HepG2 (cell line): ENCODE measurements around the gene RAPGEF6. TPM values are rescaled to one million over a fixed set of nuclear protein-coding genes. Genes with fewer than 3 reads are reported as not detected.
A peak's percentile ranks its signal among the peaks of the same experiment; 100 is the strongest.

Experiments
- ATAC-seq: fragments of 200-7000 bp; cut with Tn5 transposase; 3 replicates; pipeline ENCODE4 v1.9.1; 2020; ENCODE audit warnings: mild to moderate bottlenecking, moderate library complexity
- BruUV-seq: library from RNA; stranded (reverse); fragments of 400-500 nt; replicated peaks from 2 replicates; lab custom pipeline; 2021; lab: Mats Ljungman, UMichigan
- CTCF ChIA-PET: fragments of 300-600 bp; formaldehyde crosslinking; extraction: SDS; loops from one replicate; lab custom pipeline; 2021; ENCODE audit warnings: low total read pairs, inconsistent platforms, low intra/inter-chr PET ratio; lab: Yijun Ruan, JAX
- POLR2A ChIA-PET: fragments of 350-600 bp; sonication (Branson Sonifier 250); formaldehyde crosslinking; loops from one replicate; lab custom pipeline; 2020; ENCODE audit warnings: antibody characterized with exemption, inconsistent platforms; lab: Yijun Ruan, JAX
- DNase-seq: peaks from one replicate; pipeline ENCODE4 v3.0.0-alpha.2; 2015; ENCODE audit warnings: low spot score
- FAIRE-seq: peaks from 3 replicates; lab custom pipeline; 2011; peaks lifted over from hg19 to GRCh38; lab: Jason Lieb, UNC
- H2AFZ ChIP-seq: one replicate; pipeline ENCODE4 v1.6.1; 2011; ENCODE audit warnings: low read length, inconsistent platforms
- H3K27ac ChIP-seq: fragments of 300-600 bp; 3 replicates; pipeline ENCODE4 v1.8.0; 2011; ENCODE audit warnings: mixed run types, mild to moderate bottlenecking, mixed read lengths, low read length, inconsistent platforms; ENCODE audit not compliant: insufficient read depth; ENCODE audit errors: extremely low read length
- H3K27me3 ChIP-seq, 2 experiments: fragments of 200-600 bp in 1 of 2; 2 replicates in 1 of 2; 3 replicates in 1 of 2; pipeline versions ENCODE4 v1.6.0 to v1.8.0; 2011; ENCODE audit warnings: low read length in 2 of 2, mild to moderate bottlenecking in 2 of 2, moderate library complexity in 2 of 2, inconsistent platforms in 1 of 2; ENCODE audit not compliant: insufficient read depth in 2 of 2, control insufficient read depth in 1 of 2
- H3K36me3 ChIP-seq, 2 experiments: fragments of 200-600 bp in 1 of 2; replicated peaks in 1 of 2; 2 replicates in 1 of 2; 3 replicates in 1 of 2; pipeline versions ENCODE4 v1.5.1 to v1.8.0; 2011; ENCODE audit warnings: low read length in 2 of 2, inconsistent platforms in 1 of 2; ENCODE audit not compliant: insufficient read depth in 2 of 2, control insufficient read depth in 1 of 2
- H3K4me1 ChIP-seq: 2 replicates; pipeline ENCODE4 v1.5.1; 2012; ENCODE audit warnings: low read length, inconsistent platforms; ENCODE audit not compliant: insufficient read depth
- H3K4me2 ChIP-seq: 2 replicates; pipeline ENCODE4 v1.6.0; 2011; ENCODE audit warnings: low read depth, low read length, inconsistent platforms
- H3K4me3 ChIP-seq, 3 experiments: fragments of 200-600 bp in 1 of 3; sonication (generic), shearing (Covaris generic) in 1 of 3; replicated peaks in 1 of 3; 2 replicates each; pipeline ENCODE4 v1.5.1; 2011 to 2016; ENCODE audit warnings: low read length in 3 of 3, inconsistent platforms in 2 of 3, low read depth in 2 of 3, mild to moderate bottlenecking in 2 of 3, control low read depth in 1 of 3, mixed read lengths in 1 of 3; ENCODE audit not compliant: insufficient read depth in 1 of 3
- H3K79me2 ChIP-seq: one replicate; pipeline ENCODE4 v1.6.1; 2011; ENCODE audit warnings: low read length, inconsistent platforms; ENCODE audit not compliant: insufficient read depth
- H3K9ac ChIP-seq: 2 replicates; pipeline ENCODE4 v1.6.0; 2011; ENCODE audit warnings: mild to moderate bottlenecking, low read depth, low read length, inconsistent platforms; ENCODE audit not compliant: insufficient read depth
- H3K9me3 ChIP-seq: 2 replicates; pipeline ENCODE4 v1.5.1; 2012; ENCODE audit warnings: mild to moderate bottlenecking, low read length
- H4K20me1 ChIP-seq: 2 replicates; pipeline ENCODE4 v1.6.0; 2011; ENCODE audit warnings: inconsistent platforms, mild to moderate bottlenecking, low read length, moderate library complexity; ENCODE audit not compliant: insufficient read depth
- FOXA1 ChIP-seq, 2 experiments: fragments of 450-650 bp in 1 of 2; sonication (generic) in 1 of 2; formaldehyde crosslinking in 1 of 2; IDR thresholded peaks; 2 replicates each; pipeline versions ENCODE4 v1.4.0 to v1.6.1; 2016 to 2020; ENCODE audit warnings: missing genetic modification reagents in 1 of 2
- KAT8 ChIP-seq: IDR thresholded peaks from 2 replicates; pipeline ENCODE4 v1.6.1; 2016; ENCODE audit warnings: missing genetic modification reagents, missing compliant biosample characterization
- SOX13 ChIP-seq, 3 experiments: fragments of 450-650 bp in 1 of 3; sonication (generic) in 1 of 3; formaldehyde crosslinking in 1 of 3; IDR thresholded peaks in 2 of 3; conservative IDR thresholded peaks in 1 of 3; 2 replicates each; pipeline versions ENCODE4 v1.5.0 to v1.6.1; 2016 to 2020; ENCODE audit warnings: antibody characterized with exemption in 1 of 3, mild to moderate bottlenecking in 1 of 3, missing compliant biosample characterization in 1 of 3, missing genetic modification reagents in 1 of 3, moderate library complexity in 1 of 3
- ZNF558 ChIP-seq: sonication (generic); formaldehyde crosslinking; IDR thresholded peaks from 2 replicates; pipeline ENCODE4 v1.9.0; 2022; ENCODE audit warnings: mild to moderate bottlenecking, missing genetic modification reagents, borderline replicate concordance
- ZNF615 ChIP-seq: sonication (generic); formaldehyde crosslinking; IDR thresholded peaks from 2 replicates; pipeline ENCODE4 v1.5.0; 2020; ENCODE audit warnings: mild to moderate bottlenecking, missing genetic modification reagents, borderline replicate concordance
- WGBS: methylation state at CpG from one replicate; pipeline ENCODE4 v1.1.6; 2017; ENCODE audit warnings: low lambda C conversion rate; 5-methylcytosine and 5-hydroxymethylcytosine counted together
- in situ Hi-C: cut with HindIII; loops from 2 replicates; pipeline ENCODE4 v1.10.0; 2017; ENCODE audit warnings: low pct_unique_long_range_greater_than_20kb; ENCODE audit not compliant: extremely low pct_ligation_motif_present
- intact Hi-C: fragments of 100-400 bp; cut with micrococcal nuclease; formaldehyde crosslinking; loops from one replicate; pipeline ENCODE4 v1.10.0; 2022; ENCODE audit not compliant: unreplicated experiment
- polyA plus RNA-seq, 8 experiments: library from polyadenylated mRNA; depleted of rRNA in 3 of 8; stranded (reverse) in 7 of 8; unstranded in 1 of 8; fragments of >200 nt; fragmentation: Illumina TruSeq in 4 of 8; extraction: Trizol in 4 of 8; gene quantifications; 2 replicates each; pipeline versions ENCODE4 v1.2.1 to v1.2.3, GENCODE V29; 2011 to 2016; ENCODE audit warnings: low read depth in 4 of 8, missing spikeins in 1 of 8, mixed read lengths in 1 of 8; ENCODE audit not compliant: insufficient read depth in 1 of 8
- total RNA-seq, 5 experiments: library from RNA; depleted of rRNA; stranded (reverse); fragments of >200 nt; fragmentation: Illumina TruSeq; extraction: Trizol; gene quantifications; 2 replicates each; pipeline ENCODE4 v1.2.3, GENCODE V29; 2016; ENCODE audit warnings: low read depth in 1 of 5
- TF ChIP-seq, protein P1 (sequence below): sonication (generic); formaldehyde crosslinking; IDR thresholded peaks from 2 replicates; pipeline ENCODE4 v1.8.0; 2023; ENCODE audit warnings: mild to moderate bottlenecking, missing genetic modification reagents
- TF ChIP-seq, protein P2 (sequence below): sonication (generic); formaldehyde crosslinking; IDR thresholded peaks from 2 replicates; pipeline ENCODE4 v1.8.1; 2023; ENCODE audit warnings: missing genetic modification reagents, mild to moderate bottlenecking, borderline replicate concordance
- TF ChIP-seq, protein P3 (sequence below): sonication (generic); formaldehyde crosslinking; IDR thresholded peaks from 2 replicates; pipeline ENCODE4 v1.5.0; 2020; ENCODE audit warnings: missing genetic modification reagents

Gene RAPGEF6
- total and polyA plus RNA-seq, 2 of the 13 experiments (the other 11 are each of a cell fraction or from before 2014, with no cell fraction given) = 7.7 to 24.6 TPM

DNA sequence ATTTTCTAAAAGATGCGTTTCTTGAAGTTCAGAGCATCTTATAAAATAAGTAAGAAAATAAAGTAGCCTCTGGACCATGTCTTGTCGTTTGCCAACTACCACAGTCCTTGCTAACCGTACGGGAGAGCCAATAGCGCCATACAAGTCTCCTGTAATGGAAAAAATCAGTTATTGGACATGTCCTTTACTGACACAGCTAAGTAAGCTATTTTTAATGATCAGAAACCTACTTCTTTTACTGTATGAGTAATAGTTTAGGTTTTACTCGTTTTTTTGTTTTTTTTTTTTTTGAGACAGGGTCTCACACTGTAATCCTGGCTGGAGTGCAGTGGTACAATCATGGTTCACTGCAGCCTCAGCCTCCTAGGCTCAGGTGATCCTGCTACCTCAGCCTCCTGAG is 37.7 kb upstream of the RAPGEF6 start (continued):
- TF ChIP-seq, protein P1, sequence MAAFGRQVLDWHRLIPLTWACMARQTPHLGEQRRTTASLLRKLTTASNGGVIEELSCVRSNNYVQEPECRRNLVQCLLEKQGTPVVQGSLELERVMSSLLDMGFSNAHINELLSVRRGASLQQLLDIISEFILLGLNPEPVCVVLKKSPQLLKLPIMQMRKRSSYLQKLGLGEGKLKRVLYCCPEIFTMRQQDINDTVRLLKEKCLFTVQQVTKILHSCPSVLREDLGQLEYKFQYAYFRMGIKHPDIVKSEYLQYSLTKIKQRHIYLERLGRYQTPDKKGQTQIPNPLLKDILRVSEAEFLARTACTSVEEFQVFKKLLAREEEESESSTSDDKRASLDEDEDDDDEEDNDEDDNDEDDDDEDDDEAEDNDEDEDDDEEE (CRISPR knock-in tag) = no peak

DNA sequence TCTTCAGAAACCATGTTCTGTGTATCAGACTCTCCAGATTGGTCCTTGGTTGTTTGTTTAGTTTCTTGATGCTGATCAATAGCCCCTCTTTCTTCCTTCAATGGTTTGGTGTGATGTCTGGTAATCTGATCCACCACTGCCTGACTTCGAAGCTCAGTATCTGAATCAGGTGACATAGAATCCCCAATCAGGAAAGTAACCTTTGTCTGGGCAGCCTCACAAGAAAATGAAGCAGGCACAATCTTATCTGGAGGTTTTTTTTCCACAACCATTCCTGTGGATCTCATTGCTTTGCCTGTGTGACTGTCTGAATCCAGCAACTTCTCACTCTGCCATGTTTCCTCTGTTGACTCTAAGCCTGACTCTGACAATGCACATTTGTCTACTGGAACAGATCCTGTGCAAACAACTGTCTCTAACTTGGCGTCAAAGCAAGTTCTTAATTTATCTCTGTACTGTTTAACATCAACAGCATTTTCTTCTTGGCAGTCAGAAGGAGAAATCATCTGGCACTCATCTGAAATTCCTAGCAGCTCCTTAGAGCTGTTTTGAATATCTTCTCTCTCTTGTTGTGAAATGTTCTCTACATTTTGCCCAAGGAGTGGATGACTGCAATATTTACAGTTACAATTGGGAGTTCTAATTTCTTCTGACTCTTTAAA is 37.1 kb upstream of the RAPGEF6 start:
- Histone ChIP-seq H3K4me2 (no peak overlapping the region), H3K79me2 (no peaks in the 10 kb centered on the region), H3K27ac (no peak overlapping the region), H4K20me1 (no peaks in the 10 kb centered on the region), H3K9ac (no peak overlapping the region), H3K27me3 (no peaks in the 10 kb centered on the region), H3K4me1 (0 out of 2 replicates have a peak, but pooled peaks cover 6% of the 10 kb centered on the region), H3K4me3 (no peak overlapping the region)
- CTCF ChIA-PET = no interaction called here
- DNase-seq (peak; percentile 5), FAIRE-seq (no peak), ATAC-seq (peak; percentile 43; the same call in 2 of the 3 replicates)
- in situ Hi-C loops (no loop called here), intact Hi-C loops (no loop called here)
- BruUV-seq = no TSS peak
- WGBS = 80% methylated on average over 2 of the region's 2 CpGs
- TF ChIP-seq ZNF558 (CRISPR knock-in tag) (no peak), ZNF615 (CRISPR knock-in tag) (no peak), FOXA1 (IDR thresholded peaks at IDR 0.05) (no peak), FOXA1 (CRISPR knock-in tag; IDR thresholded peaks at IDR 0.05) (0 out of 2 replicates have a peak, but pooled peaks have one; percentile 4), KAT8 (CRISPR knock-in tag) (no peak), SOX13 (IDR thresholded peaks at IDR 0.05) (no peak), SOX13 (CRISPR knock-in tag; conservative IDR thresholded peaks at IDR 0.05 in 1 of 2, IDR thresholded peaks at IDR 0.05 in 1 of 2) (peak in 1 of 2 experiments; percentile 27; a peak in 1 of 4 replicates)
- TF ChIP-seq, protein P2, sequence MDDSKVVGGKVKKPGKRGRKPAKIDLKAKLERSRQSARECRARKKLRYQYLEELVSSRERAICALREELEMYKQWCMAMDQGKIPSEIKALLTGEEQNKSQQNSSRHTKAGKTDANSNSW (CRISPR knock-in tag) = no peak
- TF ChIP-seq, protein P3, sequence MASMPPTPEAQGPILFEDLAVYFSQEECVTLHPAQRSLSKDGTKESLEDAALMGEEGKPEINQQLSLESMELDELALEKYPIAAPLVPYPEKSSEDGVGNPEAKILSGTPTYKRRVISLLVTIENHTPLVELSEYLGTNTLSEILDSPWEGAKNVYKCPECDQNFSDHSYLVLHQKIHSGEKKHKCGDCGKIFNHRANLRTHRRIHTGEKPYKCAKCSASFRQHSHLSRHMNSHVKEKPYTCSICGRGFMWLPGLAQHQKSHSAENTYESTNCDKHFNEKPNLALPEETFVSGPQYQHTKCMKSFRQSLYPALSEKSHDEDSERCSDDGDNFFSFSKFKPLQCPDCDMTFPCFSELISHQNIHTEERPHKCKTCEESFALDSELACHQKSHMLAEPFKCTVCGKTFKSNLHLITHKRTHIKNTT (CRISPR knock-in tag) = no peak
- TF ChIP-seq, all 625 proteins: peak for 2
- Histone ChIP-seq H2AFZ (no peak overlapping the region), H3K9me3 (no peaks in the 10 kb centered on the region), H3K36me3 (peaks cover 19 to 72% of the 10 kb centered on the region in 2 experiments)
- POLR2A ChIA-PET = no interaction called here
